ENCODE measurements around the gene CAMKMT.

CAMKMT gene

GRCh38 chr2:44801841-44802776 lies 440.4 kb downstream of the CAMKMT start:
- DNase-seq (ENCODE audit: low spot score), result no peak

DNA sequence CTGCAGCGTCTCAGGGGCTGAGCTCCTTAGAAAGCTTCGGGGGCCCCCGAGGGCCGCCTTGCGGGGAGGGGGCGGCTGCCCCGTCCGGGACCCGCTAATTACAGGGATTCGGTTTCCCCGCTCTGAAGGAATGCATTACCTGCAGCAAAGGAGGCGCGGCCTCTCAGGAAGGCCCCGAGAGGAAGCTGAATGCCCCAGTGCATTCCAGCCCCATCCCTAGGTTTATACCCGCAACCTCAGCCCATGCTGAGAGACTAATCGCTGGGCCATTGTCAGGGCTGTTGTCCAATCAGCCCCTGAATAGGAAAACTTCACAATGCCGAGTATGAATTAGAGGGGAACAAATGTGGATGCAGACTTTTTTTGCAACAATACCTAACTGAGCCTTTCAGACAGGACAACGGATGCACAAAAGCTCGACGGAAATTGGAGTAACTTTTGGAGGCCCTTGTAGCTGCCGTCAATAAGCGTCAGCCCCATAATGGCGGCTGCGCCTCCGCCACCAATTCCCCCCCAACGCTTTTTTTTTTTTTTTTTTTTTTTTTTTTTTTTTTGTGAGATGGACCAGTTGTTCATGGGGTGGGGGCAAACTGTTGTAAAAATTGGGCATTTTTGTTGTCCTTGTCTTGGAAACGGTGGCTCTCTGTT lies 441.2 kb downstream of the CAMKMT start:
- no peak for DNase-seq (ENCODE audit: low spot score)

DNA sequence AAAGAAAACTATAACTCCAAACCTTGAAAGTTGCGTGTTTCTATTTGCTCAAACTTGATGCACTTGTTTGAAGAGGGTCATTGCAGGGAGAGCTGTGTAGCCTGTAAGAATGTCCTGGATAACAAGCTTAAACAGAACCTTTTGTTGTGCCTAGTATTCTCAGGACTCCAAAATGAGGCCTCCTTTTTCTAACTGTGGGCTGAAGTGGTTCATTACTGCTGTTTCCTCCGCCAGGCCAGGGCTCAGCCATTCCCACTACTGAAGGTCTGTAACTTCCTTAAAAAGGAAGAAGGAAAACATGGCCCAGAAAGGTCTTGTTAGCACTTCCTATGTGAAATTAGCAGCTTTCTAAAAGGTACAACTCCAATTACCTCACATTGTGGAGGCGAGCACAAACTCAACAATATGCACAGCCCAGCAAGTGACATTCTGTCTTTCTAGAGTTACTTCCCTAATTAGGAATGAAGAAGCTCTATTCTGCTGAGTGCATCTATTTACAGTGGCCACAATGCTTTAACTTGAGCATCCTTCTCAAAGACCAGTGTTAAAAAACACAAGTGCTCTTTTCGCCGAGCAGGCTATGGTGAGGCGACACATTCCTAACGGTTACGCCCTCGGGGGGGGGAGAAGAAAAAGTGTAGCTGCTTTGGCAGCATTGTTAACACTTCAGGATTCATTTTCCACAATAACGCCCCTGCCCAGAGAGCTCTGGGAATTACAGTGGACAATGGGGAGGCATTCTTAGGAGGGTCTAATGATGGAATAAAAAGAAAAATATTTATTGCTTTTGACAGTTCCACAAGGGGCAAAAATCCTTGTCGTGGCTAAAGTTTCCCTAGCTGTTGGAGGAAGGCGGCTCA lies 442.9 kb downstream of the CAMKMT start:
- no peak for DNase-seq (ENCODE audit: low spot score)

DNA sequence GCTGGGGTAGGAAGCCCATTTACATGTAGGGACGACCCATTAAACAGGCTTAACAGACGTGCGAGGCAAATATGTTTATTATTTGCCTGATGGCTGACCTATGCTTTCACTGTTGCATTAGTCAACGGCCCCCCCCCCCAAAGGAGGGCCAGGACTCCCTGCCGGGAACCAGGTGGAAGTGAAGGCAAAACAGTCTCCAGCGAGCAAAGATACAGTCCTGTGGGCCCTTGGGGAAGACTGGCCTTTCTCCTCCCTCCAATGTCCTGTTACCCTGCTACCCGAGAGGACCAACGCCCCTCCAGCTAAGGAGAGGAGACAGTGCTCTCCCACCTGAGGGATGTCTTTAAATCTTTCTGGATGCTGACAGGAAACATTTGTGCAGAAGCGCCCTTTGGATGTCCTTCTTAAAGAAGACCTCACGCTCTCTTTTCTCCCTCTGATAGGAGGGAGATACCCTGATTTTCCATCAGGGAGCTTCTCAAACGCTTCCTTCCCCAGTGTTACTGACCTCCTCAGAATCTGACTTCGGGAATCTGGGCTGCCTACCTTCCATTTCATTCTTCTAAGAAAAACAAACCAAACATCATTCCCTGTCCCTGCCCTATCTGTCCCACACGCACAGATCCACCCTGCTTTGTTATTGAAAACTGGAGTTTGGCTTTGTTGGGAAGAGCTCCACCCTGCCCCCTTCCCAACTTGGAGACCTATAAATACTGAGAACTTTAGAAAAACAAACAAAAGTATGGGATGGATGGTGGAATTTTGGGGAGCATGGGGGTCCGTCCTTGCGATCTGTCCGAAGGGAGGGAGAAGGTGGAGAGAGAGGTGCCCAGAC lies 443.9 kb downstream of the CAMKMT start:
- DNase-seq (ENCODE audit: low spot score), result no peak

- DNase-seq (ENCODE audit: low spot score), result no peak
These were observed 445.7 kb downstream of the CAMKMT start for GRCh38 chr2:44807201-44808025.

- no peak for DNase-seq (ENCODE audit: low spot score)
These were observed 449.3 kb downstream of the CAMKMT start for GRCh38 chr2:44810892-44811530.

GRCh38 chr2:44813165-44813564 lies 451.4 kb downstream of the CAMKMT start:
- no peak for DNase-seq (ENCODE audit: low spot score)

- DNase-seq (ENCODE audit: low spot score), result no peak
These were observed 451.9 kb downstream of the CAMKMT start for GRCh38 chr2:44813658-44814057.

GRCh38 chr2:44817256-44817655 lies 455.5 kb downstream of the CAMKMT start:
- no peak for DNase-seq (ENCODE audit: low spot score)

DNA sequence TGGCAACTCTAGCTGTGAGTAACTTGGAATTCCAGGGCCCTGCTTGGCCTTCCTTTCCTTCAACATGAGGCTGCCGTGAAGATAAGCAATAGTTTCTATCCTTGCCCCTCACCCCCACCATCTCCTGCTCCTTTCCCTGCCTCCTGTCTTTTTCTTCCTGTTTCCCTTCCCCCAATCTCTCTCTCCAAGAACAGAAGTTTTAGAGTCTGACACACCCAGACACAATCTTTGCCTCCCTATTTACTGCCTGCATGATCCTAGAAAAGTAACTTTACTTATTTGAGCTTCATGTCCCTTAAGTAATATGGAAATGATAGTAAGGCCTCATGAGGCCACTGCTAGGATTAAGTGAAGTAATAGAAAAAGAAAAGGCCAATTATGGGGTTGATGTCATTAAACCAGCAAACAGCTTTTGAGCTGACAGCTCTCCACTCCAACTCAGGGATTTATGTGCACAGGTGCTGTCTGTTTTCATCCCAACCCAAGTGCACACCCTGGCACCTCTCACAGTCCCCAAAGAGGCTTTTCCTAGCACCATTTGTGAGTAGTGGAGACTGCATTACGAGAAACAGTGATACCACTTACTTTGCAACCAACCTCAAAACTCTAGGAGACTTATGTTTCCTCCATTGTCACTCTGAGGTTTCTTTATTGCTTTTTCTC lies 456.1 kb downstream of the CAMKMT start:
- DNase-seq (ENCODE audit: low spot score), result no peak

GRCh38 chr2:44819061-44819460 lies 457.3 kb downstream of the CAMKMT start:
- DNase-seq (ENCODE audit: low spot score), result no peak

- no peak for DNase-seq (ENCODE audit: low spot score)
These were observed 459.8 kb downstream of the CAMKMT start for GRCh38 chr2:44821500-44821899.

DNA sequence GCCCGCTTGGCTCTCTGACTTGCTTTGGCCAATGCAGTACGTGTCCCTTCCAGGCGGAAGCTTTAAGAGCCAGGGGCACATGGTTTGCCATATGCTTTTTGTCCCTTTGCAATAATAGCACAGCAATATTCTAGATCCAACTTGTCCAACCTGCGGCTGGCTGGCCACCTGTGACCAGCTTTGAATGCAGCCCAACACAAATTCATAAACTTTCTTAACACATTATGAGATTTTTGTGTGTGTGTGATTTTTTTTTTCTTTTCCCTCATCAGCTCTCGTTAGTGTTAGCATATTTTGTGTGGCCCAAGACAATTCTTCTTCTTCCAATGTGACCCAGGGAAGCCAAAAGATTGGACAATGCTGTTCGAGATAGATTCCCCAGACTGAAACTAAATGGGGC lies 460.4 kb downstream of the CAMKMT start:
- DNase-seq (ENCODE audit: low spot score), result no peak
